ENCODE results near the gene THBS3.
"Not testable (repeated sequence)": the region's sequence is repeated elsewhere in the genome, so short reads cannot be mapped to it uniquely, and the experiment has no call there.

- not testable (repeated sequence) for TF ChIP-seq CTCF (IDR thresholded peaks at IDR 0.05); SIN3A (IDR thresholded peaks at IDR 0.05; ENCODE audit: borderline replicate concordance, insufficient read depth, low read depth, low read length); POLR2AphosphoS5 (IDR thresholded peaks at IDR 0.05; ENCODE audit: low read depth, low read length); TCF7L2 (IDR thresholded peaks at IDR 0.05; ENCODE audit: low read depth, low read length)
- TF ChIP-seq, protein P1, sequence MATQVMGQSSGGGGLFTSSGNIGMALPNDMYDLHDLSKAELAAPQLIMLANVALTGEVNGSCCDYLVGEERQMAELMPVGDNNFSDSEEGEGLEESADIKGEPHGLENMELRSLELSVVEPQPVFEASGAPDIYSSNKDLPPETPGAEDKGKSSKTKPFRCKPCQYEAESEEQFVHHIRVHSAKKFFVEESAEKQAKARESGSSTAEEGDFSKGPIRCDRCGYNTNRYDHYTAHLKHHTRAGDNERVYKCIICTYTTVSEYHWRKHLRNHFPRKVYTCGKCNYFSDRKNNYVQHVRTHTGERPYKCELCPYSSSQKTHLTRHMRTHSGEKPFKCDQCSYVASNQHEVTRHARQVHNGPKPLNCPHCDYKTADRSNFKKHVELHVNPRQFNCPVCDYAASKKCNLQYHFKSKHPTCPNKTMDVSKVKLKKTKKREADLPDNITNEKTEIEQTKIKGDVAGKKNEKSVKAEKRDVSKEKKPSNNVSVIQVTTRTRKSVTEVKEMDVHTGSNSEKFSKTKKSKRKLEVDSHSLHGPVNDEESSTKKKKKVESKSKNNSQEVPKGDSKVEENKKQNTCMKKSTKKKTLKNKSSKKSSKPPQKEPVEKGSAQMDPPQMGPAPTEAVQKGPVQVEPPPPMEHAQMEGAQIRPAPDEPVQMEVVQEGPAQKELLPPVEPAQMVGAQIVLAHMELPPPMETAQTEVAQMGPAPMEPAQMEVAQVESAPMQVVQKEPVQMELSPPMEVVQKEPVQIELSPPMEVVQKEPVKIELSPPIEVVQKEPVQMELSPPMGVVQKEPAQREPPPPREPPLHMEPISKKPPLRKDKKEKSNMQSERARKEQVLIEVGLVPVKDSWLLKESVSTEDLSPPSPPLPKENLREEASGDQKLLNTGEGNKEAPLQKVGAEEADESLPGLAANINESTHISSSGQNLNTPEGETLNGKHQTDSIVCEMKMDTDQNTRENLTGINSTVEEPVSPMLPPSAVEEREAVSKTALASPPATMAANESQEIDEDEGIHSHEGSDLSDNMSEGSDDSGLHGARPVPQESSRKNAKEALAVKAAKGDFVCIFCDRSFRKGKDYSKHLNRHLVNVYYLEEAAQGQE (IDR thresholded peaks at IDR 0.05; ENCODE audit: insufficient read depth in 1 of 2, low read depth in 2 of 2, low read length in 1 of 2), result not testable (repeated sequence)
Measured at GRCh38 chr1:155193991-155194240, 13.8 kb downstream of the THBS3 start.
